HG03139 (cell line): ENCODE measurements around the gene TMEM182.

ENCODE experiments used
- ATAC-seq: cut with Tn5 transposase; IDR thresholded peaks from one replicate; pipeline ENCODE4 v1.9.1; 2021; ENCODE audit not compliant: unreplicated experiment

Gene TMEM182

GRCh38 chr2:102850888-102851287 lies 89.1 kb downstream of the TMEM182 start:
- no peak for ATAC-seq

- no peak for ATAC-seq
Observed at GRCh38 chr2:102852867-102853266, 91.0 kb downstream of the TMEM182 start.
